Transverse colon (tissue), 4 donors: ENCODE data around the gene MTHFR. TPM values are rescaled to one million over a fixed set of nuclear protein-coding genes. Genes with fewer than 3 reads are reported as not detected.

Source experiments
- DNase-seq: peaks from one replicate; pipeline ENCODE4 v3.0.0-alpha.2; 2019
- H3K27ac ChIP-seq, 4 donors: fragments of 200-600 bp; sonication (generic); 2 replicates each; pipeline ENCODE4 v1.5.1; 2016 to 2018; ENCODE audit warnings: inconsistent platforms in 4 of 4
- H3K27me3 ChIP-seq: fragments of 200-600 bp; sonication (generic); 2 replicates; pipeline ENCODE4 v1.5.1; 2017; ENCODE audit warnings: inconsistent platforms
- H3K36me3 ChIP-seq, 4 donors: fragments of 200-600 bp; sonication (generic); 2 replicates each; pipeline ENCODE4 v1.5.1; 2017 to 2019; ENCODE audit warnings: inconsistent platforms in 4 of 4
- H3K4me1 ChIP-seq, 4 donors: fragments of 200-600 bp; sonication (generic); 2 replicates each; pipeline ENCODE4 v1.5.1; 2017 to 2020; ENCODE audit warnings: inconsistent platforms in 4 of 4
- H3K4me3 ChIP-seq, 4 donors: fragments of 200-600 bp; sonication (generic); 1 replicate in 1 of 4; 2 replicates in 3 of 4; pipeline versions ENCODE4 v1.5.1 to v1.6.1; 2017 to 2019; ENCODE audit warnings: inconsistent platforms in 4 of 4
- H3K9me3 ChIP-seq, 2 donors: fragments of 200-600 bp; sonication (generic); 2 replicates each; pipeline ENCODE4 v1.5.1; 2017 to 2019; ENCODE audit warnings: inconsistent platforms in 2 of 2
- EP300 ChIP-seq: sonication (generic); formaldehyde crosslinking; IDR thresholded peaks from one replicate; pipeline ENCODE4 v1.6.1; 2017; ENCODE audit warnings: antibody characterized with exemption, low read depth
- POLR2A ChIP-seq: fragments of 450-650 bp; IDR thresholded peaks from one replicate; pipeline ENCODE4 v1.6.1; 2016; ENCODE audit warnings: antibody characterized with exemption, mild to moderate bottlenecking, moderate library complexity
- POLR2AphosphoS5 ChIP-seq, 3 donors: sonication (generic); formaldehyde crosslinking; IDR thresholded peaks; one replicate each; pipeline ENCODE4 v1.6.1; 2016; ENCODE audit warnings: antibody characterized with exemption in 3 of 3
- WGBS, 2 donors: methylation state at CpG; one replicate each; pipeline ENCODE4 v1.1.5; 2018; ENCODE audit warnings: low coverage in 1 of 2; 5-methylcytosine and 5-hydroxymethylcytosine counted together
- in situ Hi-C, 4 donors: fragments of 200-750 bp; cut with MboI; loops; one replicate each; pipeline versions ENCODE4 v1.15.0 to v1.15.1; 2017; ENCODE audit warnings: low sequenced_read_pairs in 3 of 4, low pct_ligation_motif_present in 1 of 4, low pct_unique_long_range_greater_than_20kb in 1 of 4
- intact Hi-C: fragments of 100-400 bp; cut with DNase I; formaldehyde crosslinking; loops from one replicate; pipeline ENCODE4 v1.15.1; 2023; ENCODE audit warnings: low total_unique reads
- total RNA-seq, 4 donors: library from RNA; depleted of rRNA; stranded (reverse); fragments of >200 nt; gene quantifications; one replicate each; pipeline ENCODE4 v1.1.0, GENCODE V29; 2016
- TF ChIP-seq, protein P1 (sequence below), 5 experiments: fragments of 200-600 bp in 3 of 5; fragments of 450-650 bp in 2 of 5; sonication (generic) in 3 of 5; IDR thresholded peaks; 1 replicate in 2 of 5; 2 replicates in 3 of 5; pipeline ENCODE4 v1.5.1; 2016 to 2017; ENCODE audit warnings: antibody characterized with exemption in 5 of 5, inconsistent platforms in 3 of 5, mild to moderate bottlenecking in 2 of 5, moderate library complexity in 1 of 5

Gene MTHFR
- total RNA-seq, 4 donors from 2014 or later: 42.8 to 141 (median 48.3) TPM

DNA sequence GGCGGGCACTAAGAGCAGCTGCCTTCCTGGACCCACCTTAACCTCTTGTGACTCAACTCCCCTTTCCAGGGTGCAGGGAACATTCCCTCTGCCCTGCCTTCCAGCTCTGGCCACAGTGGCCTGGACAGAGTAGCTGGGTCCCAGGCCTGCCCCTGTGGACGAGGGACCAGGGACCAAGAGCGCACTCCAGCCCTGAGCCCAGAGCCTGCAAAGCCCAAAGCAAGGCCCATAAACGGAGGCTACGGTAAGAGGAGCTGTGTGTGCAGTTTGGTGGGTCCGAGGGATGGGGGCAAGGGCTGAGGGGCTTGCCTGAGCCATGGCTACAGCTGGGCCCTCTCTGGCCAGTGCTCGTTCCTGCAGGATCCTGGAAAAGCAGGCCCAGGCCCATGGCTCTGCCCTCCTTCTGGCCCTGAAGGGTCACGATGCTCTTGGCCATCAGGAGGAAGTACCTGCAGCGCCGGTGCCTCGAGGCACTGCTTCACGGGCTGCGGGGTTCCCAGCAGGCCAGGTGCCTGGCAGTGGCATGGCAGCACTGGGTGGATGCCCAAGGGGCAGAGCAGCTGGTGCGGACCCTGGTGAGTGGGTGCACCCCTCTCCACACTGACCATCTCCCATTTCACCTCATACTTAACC is 17.8 kb downstream of the MTHFR start:
- WGBS, 2 donors: 44 to 78% methylated on average over 3 to 10 of the region's 14 CpGs
- Histone ChIP-seq H3K4me1 (peaks cover 48 to 66% (median 56%) of the 10 kb centered on the region in 4 donors), H3K36me3 (no peaks in the 10 kb centered on the region), H3K27ac (peak overlapping the region; percentile 82 to 92 (median 84)), H3K9me3 (no peaks in the 10 kb centered on the region), H3K27me3 (no peaks in the 10 kb centered on the region), H3K4me3 (no peak overlapping the region)
- intact Hi-C loops (no loop called here), in situ Hi-C loops (no loop called here)
- DNase-seq: no peak
- TF ChIP-seq EP300 (no peak), POLR2AphosphoS5 (IDR thresholded peaks at IDR 0.05) (no peak), POLR2A (no peak)
- TF ChIP-seq, protein P1, sequence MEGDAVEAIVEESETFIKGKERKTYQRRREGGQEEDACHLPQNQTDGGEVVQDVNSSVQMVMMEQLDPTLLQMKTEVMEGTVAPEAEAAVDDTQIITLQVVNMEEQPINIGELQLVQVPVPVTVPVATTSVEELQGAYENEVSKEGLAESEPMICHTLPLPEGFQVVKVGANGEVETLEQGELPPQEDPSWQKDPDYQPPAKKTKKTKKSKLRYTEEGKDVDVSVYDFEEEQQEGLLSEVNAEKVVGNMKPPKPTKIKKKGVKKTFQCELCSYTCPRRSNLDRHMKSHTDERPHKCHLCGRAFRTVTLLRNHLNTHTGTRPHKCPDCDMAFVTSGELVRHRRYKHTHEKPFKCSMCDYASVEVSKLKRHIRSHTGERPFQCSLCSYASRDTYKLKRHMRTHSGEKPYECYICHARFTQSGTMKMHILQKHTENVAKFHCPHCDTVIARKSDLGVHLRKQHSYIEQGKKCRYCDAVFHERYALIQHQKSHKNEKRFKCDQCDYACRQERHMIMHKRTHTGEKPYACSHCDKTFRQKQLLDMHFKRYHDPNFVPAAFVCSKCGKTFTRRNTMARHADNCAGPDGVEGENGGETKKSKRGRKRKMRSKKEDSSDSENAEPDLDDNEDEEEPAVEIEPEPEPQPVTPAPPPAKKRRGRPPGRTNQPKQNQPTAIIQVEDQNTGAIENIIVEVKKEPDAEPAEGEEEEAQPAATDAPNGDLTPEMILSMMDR (IDR thresholded peaks at IDR 0.05): no peak

DNA sequence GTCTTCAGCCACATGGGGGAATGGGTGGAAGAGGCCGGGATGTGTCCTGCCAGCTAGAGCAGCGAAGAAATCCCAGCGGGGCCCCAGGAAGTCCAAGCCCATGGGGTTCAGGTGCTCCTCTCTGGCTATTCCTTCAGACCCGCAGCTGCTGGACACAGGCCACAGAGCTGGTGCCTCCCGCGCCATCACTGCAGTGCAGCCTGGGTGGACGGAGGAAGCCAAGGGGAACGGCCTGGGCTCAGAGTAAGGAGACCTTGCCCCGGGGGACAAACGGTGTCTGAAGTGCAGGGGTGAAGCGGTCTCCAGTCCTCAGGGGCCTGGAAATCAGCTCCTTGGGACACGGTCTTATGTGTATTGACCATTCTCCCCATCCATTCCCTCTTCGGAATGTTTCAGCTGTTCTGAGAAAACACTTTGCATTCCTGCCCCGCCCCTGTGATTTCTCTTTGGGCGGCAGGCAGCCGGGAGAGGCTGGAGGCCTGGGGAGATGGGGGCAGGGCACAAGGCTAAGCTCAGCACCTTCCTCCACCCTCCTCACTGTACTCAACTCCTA is 18.4 kb downstream of the MTHFR start:
- TF ChIP-seq, protein P1 (IDR thresholded peaks at IDR 0.05): no peak
- no peak for TF ChIP-seq POLR2A
- no peak for TF ChIP-seq EP300
- peak in 1 of 3 donors; percentile 42 for TF ChIP-seq POLR2AphosphoS5 (IDR thresholded peaks at IDR 0.05)
- Histone ChIP-seq H3K27ac (peak overlapping the region; percentile 82 to 92 (median 84)), H3K4me1 (peaks cover 48 to 66% (median 56%) of the 10 kb centered on the region in 4 donors), H3K36me3 (no peaks in the 10 kb centered on the region), H3K9me3 (no peaks in the 10 kb centered on the region), H3K4me3 (no peak overlapping the region), H3K27me3 (no peaks in the 10 kb centered on the region)
- DNase-seq: peak; percentile 66
- WGBS, 2 donors: 19 to 42% methylated on average over 6 to 10 of the region's 16 CpGs
- in situ Hi-C loops: no loop called here
- intact Hi-C loops: no loop called here

DNA sequence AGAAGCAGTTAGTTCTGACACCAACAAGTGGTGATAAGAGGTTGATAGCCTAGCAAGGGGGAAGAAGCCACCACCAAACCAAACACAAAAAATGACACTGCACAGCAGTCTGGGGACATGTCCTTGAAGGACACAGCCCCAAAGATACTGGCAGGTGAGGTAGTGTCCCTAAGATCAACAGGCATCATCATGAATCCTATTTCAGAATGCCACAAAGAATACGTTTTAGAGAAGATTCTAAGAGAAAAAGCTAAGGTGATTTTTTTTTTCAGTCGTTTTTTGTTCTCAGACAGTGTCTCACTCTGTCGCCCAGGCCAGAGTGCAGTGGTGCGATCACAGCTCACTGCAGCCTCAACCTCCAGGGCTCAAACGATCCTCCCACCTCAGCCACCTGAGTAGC is 19.6 kb downstream of the MTHFR start:
- DNase-seq: no peak
- Histone ChIP-seq H3K36me3 (no peaks in the 10 kb centered on the region), H3K27me3 (no peaks in the 10 kb centered on the region), H3K4me1 (peaks cover 44 to 59% (median 52%) of the 10 kb centered on the region in 4 donors), H3K4me3 (no peak overlapping the region), H3K9me3 (no peaks in the 10 kb centered on the region), H3K27ac (peak overlapping the region in 1 of 4 donors; percentile 92)
- WGBS, 2 donors: 31 to 54% methylated on average over 3 to 5 of the region's 5 CpGs
- in situ Hi-C loops (no loop called here), intact Hi-C loops (no loop called here)
- TF ChIP-seq, protein P1 (IDR thresholded peaks at IDR 0.05): no peak
- TF ChIP-seq EP300 (no peak), POLR2A (no peak), POLR2AphosphoS5 (IDR thresholded peaks at IDR 0.05) (no peak)

DNA sequence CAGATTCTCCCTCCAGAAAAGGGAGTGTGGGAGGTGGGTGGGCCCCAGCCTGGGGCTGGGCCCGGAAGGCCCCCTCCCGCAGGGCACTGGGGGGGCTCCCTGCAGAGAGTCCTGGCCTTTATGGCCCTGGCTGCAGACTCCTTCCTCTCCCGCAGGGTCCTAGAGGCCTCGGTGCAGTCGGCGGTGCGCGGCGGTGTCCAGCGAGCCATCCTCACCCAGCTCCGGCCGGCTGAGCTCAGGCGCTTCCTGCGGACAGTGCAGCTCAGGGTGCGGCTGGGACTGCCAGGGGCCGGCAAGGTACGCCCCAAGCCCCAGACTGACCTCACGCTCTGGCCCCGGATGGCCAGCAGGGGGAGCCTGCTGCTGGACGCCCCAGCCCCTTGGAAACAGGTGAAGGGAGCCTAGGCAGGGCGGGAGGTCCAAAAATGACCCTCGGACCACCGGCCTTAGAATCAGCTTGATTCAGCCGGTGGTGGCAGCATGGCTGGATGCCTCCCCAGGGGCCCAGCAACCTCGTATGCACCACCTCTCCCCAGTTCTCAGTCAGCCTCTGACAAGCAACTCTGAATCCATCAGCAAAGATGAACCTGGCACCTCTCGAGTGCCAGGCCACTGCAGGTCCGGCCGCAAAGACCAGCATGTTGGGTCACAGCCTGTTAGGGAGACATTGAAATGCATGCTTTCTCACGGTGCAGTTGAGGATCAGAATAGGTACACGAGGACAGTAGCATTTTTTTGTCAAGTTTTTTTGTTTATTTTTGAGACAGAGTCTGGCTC is 20.6 kb downstream of the MTHFR start:
- H3K36me3 ChIP-seq: no peaks in the 10 kb centered on the region
- WGBS, 2 donors: 0 to 11% methylated on average over 2 to 30 of the region's 30 CpGs
- H3K9me3 ChIP-seq: no peaks in the 10 kb centered on the region
- in situ Hi-C loops: no loop called here
- intact Hi-C loops: no loop called here
- H3K4me3 ChIP-seq: peak overlapping the region; percentile 6 to 21 (median 10)
- DNase-seq: peak; percentile 77
- peak overlapping the region in 1 of 4 donors; percentile 59 for H3K27ac ChIP-seq
- peaks cover 34 to 51% (median 44%) of the 10 kb centered on the region in 4 donors for H3K4me1 ChIP-seq
- peak in 2 of 3 donors; percentile 30 to 33 for TF ChIP-seq POLR2AphosphoS5 (IDR thresholded peaks at IDR 0.05)
- TF ChIP-seq EP300: no peak
- TF ChIP-seq, protein P1 (IDR thresholded peaks at IDR 0.05): peak; percentile 84 to 90 (median 86)
- peak; percentile 18 for TF ChIP-seq POLR2A
- no peaks in the 10 kb centered on the region for H3K27me3 ChIP-seq
